GM13976 (cell line): ENCODE data around the gene SEMA7A.

Experiments
- DNase-seq: peaks from one replicate; pipeline ENCODE4 v3.0.0; 2012; ENCODE audit warnings: low spot score
- CTCF ChIP-seq: IDR thresholded peaks from 2 replicates; pipeline ENCODE4 v1.5.1; 2012; ENCODE audit warnings: borderline replicate concordance, mild to moderate bottlenecking; ENCODE audit not compliant: insufficient read depth; ENCODE audit errors: extremely low read depth, missing control alignments, control extremely low read depth
- in situ Hi-C: fragments of 300-500 bp; cut with MboI; formaldehyde crosslinking; loops from one replicate; pipeline ENCODE4 v1.12.0; 2022; ENCODE audit warnings: low sequenced_read_pairs, mixed read lengths, inconsistent platforms; ENCODE audit not compliant: unreplicated experiment

The SEMA7A gene

GRCh38 chr15:74373731-74374647 is 59.8 kb downstream of the SEMA7A start:
- TF ChIP-seq CTCF: peak; percentile 84
- peak; percentile 97 for DNase-seq
- in situ Hi-C loops: no loop called here

GRCh38 chr15:74373056-74373650 is 60.6 kb downstream of the SEMA7A start:
- in situ Hi-C loops: no loop called here
- no peak for TF ChIP-seq CTCF
- DNase-seq: no peak

- TF ChIP-seq CTCF: no peak
- in situ Hi-C loops: no loop called here
- DNase-seq: no peak
These were observed 63.3 kb downstream of the SEMA7A start for GRCh38 chr15:74370471-74370870.

- in situ Hi-C loops: no loop called here
- TF ChIP-seq CTCF: no peak
- DNase-seq: no peak
These were observed 64.0 kb downstream of the SEMA7A start for GRCh38 chr15:74369756-74370155.

GRCh38 chr15:74369084-74369745 is 64.5 kb downstream of the SEMA7A start:
- no peak for DNase-seq
- in situ Hi-C loops: no loop called here
- no peak for TF ChIP-seq CTCF

- DNase-seq: no peak
- no peak for TF ChIP-seq CTCF
- in situ Hi-C loops: no loop called here
These were observed 65.6 kb downstream of the SEMA7A start for GRCh38 chr15:74368121-74368520.
